Measurements from ENCODE around the gene RHBDL3.

RHBDL3 gene, protein sequence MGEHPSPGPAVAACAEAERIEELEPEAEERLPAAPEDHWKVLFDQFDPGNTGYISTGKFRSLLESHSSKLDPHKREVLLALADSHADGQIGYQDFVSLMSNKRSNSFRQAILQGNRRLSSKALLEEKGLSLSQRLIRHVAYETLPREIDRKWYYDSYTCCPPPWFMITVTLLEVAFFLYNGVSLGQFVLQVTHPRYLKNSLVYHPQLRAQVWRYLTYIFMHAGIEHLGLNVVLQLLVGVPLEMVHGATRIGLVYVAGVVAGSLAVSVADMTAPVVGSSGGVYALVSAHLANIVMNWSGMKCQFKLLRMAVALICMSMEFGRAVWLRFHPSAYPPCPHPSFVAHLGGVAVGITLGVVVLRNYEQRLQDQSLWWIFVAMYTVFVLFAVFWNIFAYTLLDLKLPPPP

DNA sequence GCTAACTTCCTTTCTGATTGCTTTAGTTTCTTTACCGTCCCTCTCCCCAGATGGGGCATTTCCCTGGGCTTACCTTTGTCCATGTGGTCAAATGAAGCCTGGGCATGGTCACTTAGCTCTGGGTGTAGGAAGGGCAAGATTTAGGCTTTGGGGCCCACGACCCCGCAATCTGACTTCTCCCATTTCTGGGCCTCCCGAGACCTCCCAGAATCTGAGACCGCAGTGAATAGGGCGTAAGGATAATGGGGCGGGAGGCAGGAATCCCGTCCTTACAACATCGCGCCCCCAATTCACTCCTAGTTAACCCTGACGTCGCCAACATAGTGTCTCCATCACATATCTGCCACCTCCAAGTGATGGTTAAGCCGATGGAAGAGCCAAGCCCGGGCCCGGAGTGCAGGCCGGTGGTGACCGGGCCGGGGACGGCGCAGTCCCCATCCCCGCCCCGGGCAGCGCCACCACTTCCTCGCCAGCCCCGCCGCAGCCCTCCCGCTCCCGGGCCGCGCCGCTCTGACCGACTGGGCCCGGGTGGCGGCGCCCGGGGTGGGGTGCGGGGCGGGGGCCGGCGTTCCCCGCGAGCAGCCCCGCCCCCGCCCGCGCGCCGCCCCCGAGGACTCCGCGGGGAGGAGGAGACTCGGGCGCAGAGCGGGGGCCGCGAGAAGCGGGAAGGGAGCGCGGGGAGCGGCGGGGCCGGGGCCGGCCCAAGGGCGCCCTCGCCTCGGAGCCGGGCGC is at the start of gene RHBDL3:
Gene RHBDL3 (plus strand): TSS at position 641 of the 732 bp plus-strand sequence. CDS start 358 bp downstream, outside the sequence.
- Histone ChIP-seq H3K27me3 (ENCODE audit: control insufficient read depth, insufficient read depth, low read length) (peaks cover 14% of the 10 kb centered on the region; the same call in 1 of the 2 replicates), H3K27ac (ENCODE audit: low read length) (no peak within 1 kb of the TSS)

DNA sequence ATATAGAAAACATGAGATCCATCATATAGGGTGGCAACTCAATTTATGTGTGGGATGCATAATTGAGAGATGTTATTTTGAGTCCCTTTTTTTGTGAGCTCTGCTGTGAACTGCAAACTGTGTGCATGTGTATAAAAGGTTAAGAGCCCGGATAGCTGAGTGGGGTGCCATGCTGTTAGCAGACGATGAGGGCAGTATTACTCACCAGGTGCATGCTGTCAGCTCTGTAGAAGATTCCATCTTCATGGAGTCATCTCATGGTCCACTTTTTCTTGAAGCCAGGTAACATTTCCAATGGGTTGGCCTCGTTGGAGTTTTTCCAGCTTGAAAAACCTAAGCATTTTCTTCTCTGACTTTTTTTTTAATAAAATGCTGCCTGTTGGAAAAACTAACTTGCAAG is 43.0 kb upstream of the RHBDL3 start:
- H3K9me3 ChIP-seq (ENCODE audit: control insufficient read depth, insufficient read depth, low read length): no peaks in the 10 kb centered on the region
- H3K27me3 ChIP-seq (ENCODE audit: control insufficient read depth, insufficient read depth, low read length): no peaks in the 10 kb centered on the region
- DNase-seq (ENCODE audit: low read depth, low spot score): no peak
- no peak overlapping the region for H3K4me3 ChIP-seq (ENCODE audit: low read length)
- WGBS (ENCODE audit: insufficient coverage, insufficient read length): no CpG with 5 or more reads among the region's 3 CpGs
- no peak overlapping the region for H3K27ac ChIP-seq (ENCODE audit: low read length)
- peaks cover 4% of the 10 kb centered on the region for H3K4me1 ChIP-seq (ENCODE audit: control insufficient read depth, insufficient read depth, low read length)
- H3K36me3 ChIP-seq (ENCODE audit: control insufficient read depth, insufficient read depth, low read length): no peaks in the 10 kb centered on the region

More for the DNA sequence above, at the start of gene RHBDL3:
- Histone ChIP-seq H3K4me1 (ENCODE audit: control insufficient read depth, insufficient read depth, low read length) (peaks cover 5% of the 10 kb centered on the region), H3K9me3 (ENCODE audit: control insufficient read depth, insufficient read depth, low read length) (no peaks in the 10 kb centered on the region), H3K36me3 (ENCODE audit: control insufficient read depth, insufficient read depth, low read length) (no peaks in the 10 kb centered on the region), H3K4me3 (ENCODE audit: low read length) (peak within 1 kb of the TSS; percentile 79)
- WGBS (ENCODE audit: insufficient coverage, insufficient read length): no CpG with 5 or more reads among the region's 68 CpGs
- DNase-seq (ENCODE audit: low read depth, low spot score): no peak

DNA sequence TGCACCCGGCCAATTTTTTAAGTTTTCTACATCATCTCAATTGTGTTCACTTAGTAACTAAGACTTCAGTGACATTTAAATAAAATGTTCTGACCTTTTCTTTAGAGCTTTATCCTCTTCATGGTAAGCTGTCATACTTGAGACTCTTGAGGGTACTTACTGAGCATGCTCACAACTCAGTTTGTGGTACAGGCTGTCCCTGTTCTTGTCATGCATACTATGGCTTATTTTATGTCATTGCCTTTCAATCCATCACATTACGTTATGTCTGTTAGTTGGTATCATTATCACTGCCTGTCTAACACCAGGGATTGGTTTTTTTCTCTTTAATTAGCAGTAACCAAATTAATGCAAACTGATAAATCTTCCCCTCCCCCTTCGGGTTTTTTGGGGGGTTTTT is 41.9 kb upstream of the RHBDL3 start:
- H3K4me3 ChIP-seq (ENCODE audit: low read length): no peak overlapping the region
- no peaks in the 10 kb centered on the region for H3K27me3 ChIP-seq (ENCODE audit: control insufficient read depth, insufficient read depth, low read length)
- no peak overlapping the region for H3K27ac ChIP-seq (ENCODE audit: low read length)
- H3K36me3 ChIP-seq (ENCODE audit: control insufficient read depth, insufficient read depth, low read length): no peaks in the 10 kb centered on the region
- WGBS (ENCODE audit: insufficient coverage, insufficient read length): no CpG with 5 or more reads among the region's 3 CpGs
- no peak for DNase-seq (ENCODE audit: low read depth, low spot score)
- H3K9me3 ChIP-seq (ENCODE audit: control insufficient read depth, insufficient read depth, low read length): no peaks in the 10 kb centered on the region
- H3K4me1 ChIP-seq (ENCODE audit: control insufficient read depth, insufficient read depth, low read length): peaks cover 6% of the 10 kb centered on the region

DNA sequence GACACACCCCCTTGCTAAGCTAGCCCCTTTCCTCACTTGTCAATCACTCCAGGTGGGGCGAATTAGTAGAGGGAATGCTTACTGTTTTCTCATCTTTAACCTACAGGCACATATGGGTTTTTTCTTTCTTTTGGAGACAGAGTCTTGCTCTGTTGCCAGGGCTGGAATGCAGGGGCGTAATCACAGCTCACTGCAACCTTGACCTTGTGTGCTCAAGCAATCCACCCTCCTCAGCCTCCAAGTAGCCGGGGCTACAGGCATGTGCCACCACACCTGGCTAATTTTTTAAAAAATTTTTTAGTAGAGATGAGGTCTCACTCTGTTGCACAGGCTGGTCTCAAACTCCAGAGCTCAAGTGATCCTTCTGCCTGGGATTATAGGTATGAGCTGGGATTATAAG is 38.7 kb upstream of the RHBDL3 start:
- Histone ChIP-seq H3K27me3 (ENCODE audit: control insufficient read depth, insufficient read depth, low read length) (no peaks in the 10 kb centered on the region), H3K27ac (ENCODE audit: low read length) (no peak overlapping the region), H3K4me1 (ENCODE audit: control insufficient read depth, insufficient read depth, low read length) (peaks cover 6% of the 10 kb centered on the region), H3K4me3 (ENCODE audit: low read length) (no peak overlapping the region), H3K9me3 (ENCODE audit: control insufficient read depth, insufficient read depth, low read length) (no peaks in the 10 kb centered on the region), H3K36me3 (ENCODE audit: control insufficient read depth, insufficient read depth, low read length) (no peaks in the 10 kb centered on the region)
- no CpG with 5 or more reads among the region's 3 CpGs for WGBS (ENCODE audit: insufficient coverage, insufficient read length)
- DNase-seq (ENCODE audit: low read depth, low spot score): no peak

DNA sequence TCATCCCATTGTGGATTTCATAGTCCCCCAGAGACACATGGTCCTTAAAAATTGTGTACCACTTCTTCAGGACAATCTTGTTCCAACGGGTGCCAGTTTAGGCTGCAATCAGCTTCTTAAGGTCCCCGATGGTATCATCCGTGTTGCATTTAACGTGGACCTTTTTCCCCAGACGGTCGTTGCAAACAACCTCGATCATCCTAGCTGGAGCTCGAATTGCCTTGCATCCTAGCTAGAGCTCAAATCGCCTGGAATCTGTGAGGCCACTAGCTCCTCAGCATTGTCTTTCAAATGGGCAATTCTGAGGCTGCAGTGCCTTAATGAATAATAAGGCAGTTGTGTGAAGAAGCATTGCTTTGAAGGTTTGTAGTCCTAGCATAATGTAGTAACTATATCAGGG is 37.7 kb upstream of the RHBDL3 start:
- WGBS (ENCODE audit: insufficient coverage, insufficient read length): no CpG with 5 or more reads among the region's 9 CpGs
- Histone ChIP-seq H3K36me3 (ENCODE audit: control insufficient read depth, insufficient read depth, low read length) (no peaks in the 10 kb centered on the region), H3K4me3 (ENCODE audit: low read length) (no peak overlapping the region), H3K27ac (ENCODE audit: low read length) (no peak overlapping the region), H3K4me1 (ENCODE audit: control insufficient read depth, insufficient read depth, low read length) (peaks cover 6% of the 10 kb centered on the region), H3K9me3 (ENCODE audit: control insufficient read depth, insufficient read depth, low read length) (no peaks in the 10 kb centered on the region), H3K27me3 (ENCODE audit: control insufficient read depth, insufficient read depth, low read length) (no peaks in the 10 kb centered on the region)
- peak; percentile 60 for DNase-seq (ENCODE audit: low read depth, low spot score)

DNA sequence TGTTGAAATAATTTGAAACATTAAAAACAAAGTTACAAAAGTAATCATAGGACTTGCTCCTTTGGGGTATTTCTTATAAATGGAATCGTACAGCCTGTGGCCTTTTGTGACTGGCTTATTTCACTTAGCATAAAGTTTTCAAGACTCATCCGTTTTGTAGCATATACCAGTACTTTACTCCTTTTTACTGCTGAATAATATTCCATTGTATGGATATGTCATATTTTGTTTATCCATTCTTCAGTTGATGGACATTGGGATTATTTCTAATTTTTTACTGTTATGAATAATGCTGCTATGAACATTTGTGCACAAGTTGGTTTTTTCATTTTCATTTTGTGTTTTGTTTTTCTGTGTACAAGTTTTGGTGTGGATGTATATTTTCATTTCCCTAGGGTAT is 30.0 kb upstream of the RHBDL3 start:
- Histone ChIP-seq H3K27me3 (ENCODE audit: control insufficient read depth, insufficient read depth, low read length) (no peaks in the 10 kb centered on the region), H3K36me3 (ENCODE audit: control insufficient read depth, insufficient read depth, low read length) (no peaks in the 10 kb centered on the region), H3K27ac (ENCODE audit: low read length) (no peak overlapping the region), H3K4me1 (ENCODE audit: control insufficient read depth, insufficient read depth, low read length) (0 out of 2 replicates have a peak, but pooled peaks cover 1% of the 10 kb centered on the region), H3K9me3 (ENCODE audit: control insufficient read depth, insufficient read depth, low read length) (no peaks in the 10 kb centered on the region), H3K4me3 (ENCODE audit: low read length) (no peak overlapping the region)
- DNase-seq (ENCODE audit: low read depth, low spot score): no peak
- no CpG with 5 or more reads among the region's 2 CpGs for WGBS (ENCODE audit: insufficient coverage, insufficient read length)

DNA sequence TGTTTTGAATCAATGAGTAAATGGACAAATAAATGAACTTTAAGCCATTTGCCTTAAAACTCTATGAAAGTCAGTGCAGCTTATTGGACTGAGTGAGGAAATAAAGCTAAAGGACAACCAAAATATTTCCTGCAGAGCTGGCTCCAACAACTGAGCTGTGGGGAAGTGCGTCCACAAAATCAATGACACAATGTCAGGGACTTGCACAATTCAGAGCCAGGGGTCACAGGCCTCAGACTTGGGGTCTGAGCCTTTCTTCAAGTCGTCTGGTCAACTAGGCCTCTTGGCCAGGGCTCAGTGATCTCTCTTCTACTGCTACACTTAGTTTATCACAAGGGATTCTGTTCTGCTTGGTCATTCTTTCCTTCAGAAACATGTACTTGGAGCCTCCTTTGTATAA is 26.2 kb upstream of the RHBDL3 start:
- DNase-seq (ENCODE audit: low read depth, low spot score): no peak
- no peaks in the 10 kb centered on the region for H3K36me3 ChIP-seq (ENCODE audit: control insufficient read depth, insufficient read depth, low read length)
- no peak overlapping the region for H3K4me3 ChIP-seq (ENCODE audit: low read length)
- H3K27ac ChIP-seq (ENCODE audit: low read length): no peak overlapping the region
- no peaks in the 10 kb centered on the region for H3K9me3 ChIP-seq (ENCODE audit: control insufficient read depth, insufficient read depth, low read length)
- no peaks in the 10 kb centered on the region for H3K27me3 ChIP-seq (ENCODE audit: control insufficient read depth, insufficient read depth, low read length)
- WGBS (ENCODE audit: insufficient coverage, insufficient read length): no CpG with 5 or more reads among the region's 2 CpGs
- H3K4me1 ChIP-seq (ENCODE audit: control insufficient read depth, insufficient read depth, low read length): no peaks in the 10 kb centered on the region

DNA sequence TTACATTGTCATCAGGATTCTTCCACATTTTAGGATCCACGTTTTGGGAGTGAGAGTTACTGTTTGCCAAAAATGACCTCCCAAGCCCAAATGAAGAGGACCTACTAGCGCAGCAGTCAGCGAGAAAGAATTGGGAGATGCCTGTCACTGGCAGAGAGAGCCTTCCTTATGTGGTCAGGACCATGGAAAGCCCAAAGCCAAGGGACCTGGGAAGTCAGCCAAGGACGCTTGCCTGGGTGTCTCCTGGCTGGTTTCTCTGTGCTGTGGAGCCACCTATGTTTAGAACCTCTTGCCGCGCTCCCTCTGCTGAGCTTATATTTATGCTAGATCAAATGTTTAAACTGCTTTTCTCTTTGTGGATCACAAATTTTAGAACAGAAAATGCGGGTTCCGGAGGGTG is 24.9 kb upstream of the RHBDL3 start:
- no peak overlapping the region for H3K4me3 ChIP-seq (ENCODE audit: low read length)
- no peaks in the 10 kb centered on the region for H3K27me3 ChIP-seq (ENCODE audit: control insufficient read depth, insufficient read depth, low read length)
- no peak overlapping the region for H3K27ac ChIP-seq (ENCODE audit: low read length)
- no peaks in the 10 kb centered on the region for H3K4me1 ChIP-seq (ENCODE audit: control insufficient read depth, insufficient read depth, low read length)
- H3K9me3 ChIP-seq (ENCODE audit: control insufficient read depth, insufficient read depth, low read length): no peaks in the 10 kb centered on the region
- H3K36me3 ChIP-seq (ENCODE audit: control insufficient read depth, insufficient read depth, low read length): no peaks in the 10 kb centered on the region
- no peak for DNase-seq (ENCODE audit: low read depth, low spot score)
- no CpG with 5 or more reads among the region's 8 CpGs for WGBS (ENCODE audit: insufficient coverage, insufficient read length)

DNA sequence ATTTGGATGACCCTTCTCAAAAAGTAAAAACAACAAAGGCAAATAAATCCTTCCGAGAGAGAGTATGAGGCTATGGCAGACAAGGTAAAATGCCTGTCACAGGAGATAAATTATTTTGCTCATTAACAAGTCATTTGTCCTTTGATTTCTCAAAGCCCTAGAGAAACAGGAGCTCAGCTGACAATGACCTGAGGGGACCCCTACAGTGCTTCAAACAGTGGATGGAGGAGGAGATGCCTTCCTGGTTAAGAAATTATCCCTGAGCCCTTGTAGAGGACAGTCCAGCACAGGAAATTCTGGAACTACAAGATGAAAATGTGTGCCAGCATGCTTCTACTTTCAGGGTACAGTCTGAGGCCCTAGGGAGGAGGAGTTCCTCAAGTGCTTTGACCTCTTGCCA is 24.0 kb upstream of the RHBDL3 start:
- Histone ChIP-seq H3K36me3 (ENCODE audit: control insufficient read depth, insufficient read depth, low read length) (no peaks in the 10 kb centered on the region), H3K9me3 (ENCODE audit: control insufficient read depth, insufficient read depth, low read length) (no peaks in the 10 kb centered on the region), H3K27me3 (ENCODE audit: control insufficient read depth, insufficient read depth, low read length) (no peaks in the 10 kb centered on the region), H3K27ac (ENCODE audit: low read length) (no peak overlapping the region), H3K4me1 (ENCODE audit: control insufficient read depth, insufficient read depth, low read length) (no peaks in the 10 kb centered on the region), H3K4me3 (ENCODE audit: low read length) (no peak overlapping the region)
- no peak for DNase-seq (ENCODE audit: low read depth, low spot score)
- no CpG with 5 or more reads among the region's 1 CpG for WGBS (ENCODE audit: insufficient coverage, insufficient read length)

DNA sequence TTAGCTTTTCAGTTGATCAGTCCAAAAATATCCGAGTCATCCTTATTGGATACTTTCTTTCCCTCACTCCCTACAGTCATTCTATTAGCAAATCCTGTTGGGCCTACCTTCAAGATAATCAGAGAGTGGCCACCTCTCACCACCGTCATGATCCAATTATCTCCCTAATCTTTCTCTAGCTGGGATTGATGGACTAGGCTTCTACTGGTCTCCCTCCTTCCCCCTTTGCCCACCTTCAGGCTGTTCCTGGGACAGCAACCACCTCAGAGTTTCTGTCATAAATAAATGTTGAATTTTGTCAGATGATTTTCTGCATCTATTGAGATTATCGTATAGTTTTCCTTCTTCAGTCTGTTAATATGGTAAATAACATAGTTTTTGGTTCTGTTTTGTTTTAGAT is 16.2 kb upstream of the RHBDL3 start:
- no peaks in the 10 kb centered on the region for H3K36me3 ChIP-seq (ENCODE audit: control insufficient read depth, insufficient read depth, low read length)
- no peak overlapping the region for H3K4me3 ChIP-seq (ENCODE audit: low read length)
- H3K27me3 ChIP-seq (ENCODE audit: control insufficient read depth, insufficient read depth, low read length): no peaks in the 10 kb centered on the region
- no peak overlapping the region for H3K27ac ChIP-seq (ENCODE audit: low read length)
- no peak for DNase-seq (ENCODE audit: low read depth, low spot score)
- no CpG with 5 or more reads among the region's 3 CpGs for whole genome bisulfite sequencing (ENCODE audit: insufficient coverage, insufficient read length)
- no peaks in the 10 kb centered on the region for H3K9me3 ChIP-seq (ENCODE audit: control insufficient read depth, insufficient read depth, low read length)
- no peaks in the 10 kb centered on the region for H3K4me1 ChIP-seq (ENCODE audit: control insufficient read depth, insufficient read depth, low read length)

All from iPS DF 6.9 (cell line).